Stomach (tissue), 8 donors: ENCODE measurements around the gene SETDB1. TPM values are rescaled to one million over a fixed set of nuclear protein-coding genes. Genes with fewer than 3 reads are reported as not detected.

Experiments
- polyA plus RNA-seq, 3 donors: library from polyadenylated mRNA; stranded (reverse); fragments of 200-250 nt; gene quantifications; one replicate each; pipeline ENCODE4 v1.2.3, GENCODE V29; 2013
- total RNA-seq, 5 donors: library from RNA; depleted of rRNA; stranded (reverse); fragments of >200 nt; gene quantifications; one replicate each; pipeline versions ENCODE4 v1.1.0 to v1.2.3, GENCODE V29; 2014 to 2016
- donor health status: healthy with polysubstance abuse.
- donor health status: Bipolar disorder and iron deficiency.
- donor health status: healthy.

The SETDB1 gene
- total and polyA plus RNA-seq, 8 donors = 13.8 to 77.3 (median 29.2) TPM

Other genes starting within 250 kb of the SETDB1 start
- gene GOLPH3L, start 229.2 kb upstream of the SETDB1 start, total RNA-seq = 10 to 100 TPM; 13.4 to 33.4 (median 16.8) TPM
- 10 to 100 TPM; 13.2 to 30.9 (median 18.6) TPM for gene GOLPH3L, start 229.2 kb upstream of the SETDB1 start, polyA plus RNA-seq
- gene HORMAD1, start 205.5 kb upstream of the SETDB1 start, total RNA-seq = 10 to 100 TPM in 1 of 5 donors, under 1 TPM in 1, not detected in 3; 0.55 to 37.1 TPM
- under 1 TPM in 1 of 3 donors, not detected in 2; 0.13 TPM for gene HORMAD1, start 205.5 kb upstream of the SETDB1 start, polyA plus RNA-seq
- 100 to 1,000 TPM in 2 of 5 donors, 10 to 100 TPM in 2, 1 to 10 TPM in 1; 5.8 to 194 (median 54.8) TPM for gene CTSS, start 160.6 kb upstream of the SETDB1 start, total RNA-seq
- 10 to 100 TPM; 16.2 to 39.9 (median 17.7) TPM for gene CTSS, start 160.6 kb upstream of the SETDB1 start, polyA plus RNA-seq
- 10 to 100 TPM in 3 of 5 donors, 1 to 10 TPM in 2; 7.6 to 49.8 (median 12.2) TPM for gene CTSK, start 118.1 kb upstream of the SETDB1 start, total RNA-seq
- gene CTSK, start 118.1 kb upstream of the SETDB1 start, polyA plus RNA-seq = 10 to 100 TPM; 12.5 to 17.3 (median 14.8) TPM
- 10 to 100 TPM; 23.8 to 64.7 (median 53.1) TPM for gene ARNT, start 49.8 kb upstream of the SETDB1 start, total RNA-seq
- gene ARNT, start 49.8 kb upstream of the SETDB1 start, polyA plus RNA-seq = 10 to 100 TPM in 2 of 3 donors, 1 to 10 TPM in 1; 8.9 to 20.2 (median 19.7) TPM
- not detected for gene CTXND2, start 39.2 kb upstream of the SETDB1 start, total RNA-seq
- gene CTXND2, start 39.2 kb upstream of the SETDB1 start, polyA plus RNA-seq = not detected
- 100 to 1,000 TPM in 2 of 5 donors, 10 to 100 TPM in 3; 24.9 to 117 (median 76.0) TPM for gene CERS2, start 48.5 kb downstream of the SETDB1 start, total RNA-seq
- gene CERS2, start 48.5 kb downstream of the SETDB1 start, polyA plus RNA-seq = 100 to 1,000 TPM; 101 to 125 (median 114) TPM
- not detected for gene ANXA9, start 55.9 kb downstream of the SETDB1 start, total RNA-seq
- under 1 TPM; 0.44 to 0.63 (median 0.46) TPM for gene ANXA9, start 55.9 kb downstream of the SETDB1 start, polyA plus RNA-seq
- gene MINDY1, start 80.5 kb downstream of the SETDB1 start, total RNA-seq = 10 to 100 TPM; 19.1 to 60.0 (median 40.6) TPM
- 10 to 100 TPM in 2 of 3 donors, 1 to 10 TPM in 1; 9.8 to 18.8 (median 16.1) TPM for gene MINDY1, start 80.5 kb downstream of the SETDB1 start, polyA plus RNA-seq
- 100 to 1,000 TPM in 1 of 5 donors, 10 to 100 TPM in 3, 1 to 10 TPM in 1; 2.9 to 118 (median 21.2) TPM for gene PRUNE1, start 82.1 kb downstream of the SETDB1 start, total RNA-seq
- gene PRUNE1, start 82.1 kb downstream of the SETDB1 start, polyA plus RNA-seq = 10 to 100 TPM; 10.8 to 12.7 (median 11.7) TPM
- 1 to 10 TPM in 1 of 5 donors, not detected in 4; 1.3 TPM for gene BNIPL, start 110.2 kb downstream of the SETDB1 start, total RNA-seq
- gene BNIPL, start 110.2 kb downstream of the SETDB1 start, polyA plus RNA-seq = 10 to 100 TPM in 1 of 3 donors, under 1 TPM in 1, not detected in 1; 0.25 to 35.1 TPM
- gene C1orf56, start 121.4 kb downstream of the SETDB1 start, total RNA-seq = 1 to 10 TPM in 4 of 5 donors, under 1 TPM in 1; 0.73 to 6.4 (median 3.5) TPM
- 1 to 10 TPM; 2.4 to 6.0 (median 2.5) TPM for gene C1orf56, start 121.4 kb downstream of the SETDB1 start, polyA plus RNA-seq
- 10 to 100 TPM; 28.1 to 90.3 (median 52.5) TPM for gene CDC42SE1, start 133.3 kb downstream of the SETDB1 start, total RNA-seq
- gene CDC42SE1, start 133.3 kb downstream of the SETDB1 start, polyA plus RNA-seq = 10 to 100 TPM; 41.6 to 49.2 (median 47.1) TPM
- 10 to 100 TPM in 1 of 5 donors, 1 to 10 TPM in 1, under 1 TPM in 1, not detected in 2; 0.72 to 14.0 (median 3.1) TPM for gene MLLT11, start 134.0 kb downstream of the SETDB1 start, total RNA-seq
- gene MLLT11, start 134.0 kb downstream of the SETDB1 start, polyA plus RNA-seq = 1 to 10 TPM; 1.1 to 2.4 (median 1.4) TPM
- gene GABPB2, start 144.4 kb downstream of the SETDB1 start, total RNA-seq = 10 to 100 TPM in 2 of 5 donors, 1 to 10 TPM in 3; 5.2 to 52.2 (median 8.8) TPM
- 1 to 10 TPM; 3.9 to 5.4 (median 4.3) TPM for gene GABPB2, start 144.4 kb downstream of the SETDB1 start, polyA plus RNA-seq
- 10 to 100 TPM in 2 of 5 donors, 1 to 10 TPM in 3; 4.4 to 12.3 (median 8.1) TPM for gene SEMA6C, start 220.3 kb downstream of the SETDB1 start, total RNA-seq
- gene SEMA6C, start 220.3 kb downstream of the SETDB1 start, polyA plus RNA-seq = 10 to 100 TPM in 2 of 3 donors, 1 to 10 TPM in 1; 7.1 to 13.9 (median 13.0) TPM
- 10 to 100 TPM in 2 of 5 donors, 1 to 10 TPM in 1, not detected in 2; 2.0 to 19.4 (median 15.2) TPM for gene TNFAIP8L2, start 230.3 kb downstream of the SETDB1 start, total RNA-seq
- gene TNFAIP8L2, start 230.3 kb downstream of the SETDB1 start, polyA plus RNA-seq = 1 to 10 TPM; 3.2 to 9.5 (median 4.1) TPM
- gene LYSMD1, start 239.5 kb downstream of the SETDB1 start, total RNA-seq = 10 to 100 TPM in 1 of 5 donors, 1 to 10 TPM in 4; 1.7 to 10.3 (median 4.5) TPM
- gene LYSMD1, start 239.5 kb downstream of the SETDB1 start, polyA plus RNA-seq = 1 to 10 TPM; 4.0 to 5.3 (median 4.7) TPM
- gene SCNM1, start 239.8 kb downstream of the SETDB1 start, total RNA-seq = 10 to 100 TPM in 3 of 5 donors, 1 to 10 TPM in 2; 4.5 to 57.8 (median 12.0) TPM
- 10 to 100 TPM; 35.2 to 66.3 (median 64.5) TPM for gene SCNM1, start 239.8 kb downstream of the SETDB1 start, polyA plus RNA-seq
- not detected for gene TMOD4, start 249.6 kb downstream of the SETDB1 start, total RNA-seq
- 1 to 10 TPM in 1 of 3 donors, not detected in 2; 1.2 TPM for gene TMOD4, start 249.6 kb downstream of the SETDB1 start, polyA plus RNA-seq